ENCODE data around the gene NHEJ1. TPM values are rescaled to one million over a fixed set of nuclear protein-coding genes. Genes with fewer than 3 reads are reported as not detected.

The NHEJ1 gene
- total and polyA plus RNA-seq, 2 donors (not counting 3 experiments of a cell fraction or from before 2014, with no cell fraction given): 12.8 to 12.9 TPM

GRCh38 chr2:219042157-219042556, 118.5 kb downstream of the NHEJ1 start:
- no TSS peak for BruUV-seq (replicated peaks)
- Histone ChIP-seq H3K79me2 (ENCODE audit: control insufficient read depth, insufficient read depth, low read length) (no peaks in the 10 kb centered on the region), H3K4me3 (replicated peaks in 1 of 3; ENCODE audit: insufficient read depth in 1 of 3, low read depth in 1 of 3, low read length in 3 of 3) (no peak overlapping the region), H3K27me3 (ENCODE audit: control insufficient read depth in 2 of 2, insufficient read depth in 2 of 2, low read length in 2 of 2) (peaks cover 18 to 22% of the 10 kb centered on the region in 2 experiments), H3K36me3 (ENCODE audit: control insufficient read depth in 2 of 2, extremely low read depth in 1 of 2, insufficient read depth in 2 of 2, low read length in 2 of 2) (no peaks in the 10 kb centered on the region), H3K4me1 (ENCODE audit: control insufficient read depth, extremely low read depth, insufficient read depth, low read length) (no peaks in the 10 kb centered on the region), H3K27ac (ENCODE audit: insufficient read depth, low read depth, low read length) (no peak overlapping the region), H3K9me3 (replicated peaks; ENCODE audit: control insufficient read depth, insufficient read depth, low read length) (no peaks in the 10 kb centered on the region), H3K4me2 (ENCODE audit: insufficient read depth, low read length) (no peak overlapping the region), H2AFZ (ENCODE audit: low read depth, low read length) (no peak overlapping the region), H4K20me1 (replicated peaks; ENCODE audit: control insufficient read depth, extremely low read depth, insufficient read depth, low read length) (no peaks in the 10 kb centered on the region), H3K9ac (replicated peaks; ENCODE audit: extremely low read depth, insufficient read depth, low read length) (no peak overlapping the region), H3K9me1 (replicated peaks; ENCODE audit: control insufficient read depth, extremely low read depth, insufficient read depth, low read length) (no peaks in the 10 kb centered on the region)
- ChIA-PET CTCF (interaction anchor here (0.6 to 5.6 kb wide), 6 partner anchors 12 to 114 kb away, joined by 3 to 52 read pairs (median 12); no protein-coding TSS in a partner anchor), POLR2A (no interaction called here)
- FAIRE-seq (no peak), DNase-seq (ENCODE audit: low read depth, low spot score) (no peak)
- TF ChIP-seq CTCF (IDR thresholded peaks at IDR 0.05; ENCODE audit: extremely low read depth in 1 of 2, insufficient read depth in 1 of 2, low read depth in 1 of 2, low read length in 2 of 2) (no peak), MYC (IDR thresholded peaks at IDR 0.05; ENCODE audit: low read depth, low read length) (no peak), GATA2 (IDR thresholded peaks at IDR 0.05; ENCODE audit: insufficient read depth, insufficient read length, low read depth, low read length) (no peak), POLR2AphosphoS5 (IDR thresholded peaks at IDR 0.05; ENCODE audit: insufficient read depth, low read depth, low read length) (no peak), FOS (IDR thresholded peaks at IDR 0.05; ENCODE audit: borderline replicate concordance, insufficient read depth, low read length) (no peak), EZH2 (IDR thresholded peaks at IDR 0.05; ENCODE audit: borderline replicate concordance, low read depth, low read length, severe bottlenecking) (no peak), MAX (IDR thresholded peaks at IDR 0.05; ENCODE audit: insufficient read depth, insufficient read length) (no peak), JUN (IDR thresholded peaks at IDR 0.05; ENCODE audit: borderline replicate concordance, insufficient read depth, insufficient read length, low read depth) (no peak), POLR2A (IDR thresholded peaks at IDR 0.05; ENCODE audit: low read depth, low read length) (no peak)
- intact Hi-C loops (cut with micrococcal nuclease): no loop called here
- dilution Hi-C loops (cut with MboI; ENCODE audit: extremely low pct_ligation_motif_present, low sequenced_read_pairs): no loop called here
